ENCODE measurements around the gene FGFR3.

DNA sequence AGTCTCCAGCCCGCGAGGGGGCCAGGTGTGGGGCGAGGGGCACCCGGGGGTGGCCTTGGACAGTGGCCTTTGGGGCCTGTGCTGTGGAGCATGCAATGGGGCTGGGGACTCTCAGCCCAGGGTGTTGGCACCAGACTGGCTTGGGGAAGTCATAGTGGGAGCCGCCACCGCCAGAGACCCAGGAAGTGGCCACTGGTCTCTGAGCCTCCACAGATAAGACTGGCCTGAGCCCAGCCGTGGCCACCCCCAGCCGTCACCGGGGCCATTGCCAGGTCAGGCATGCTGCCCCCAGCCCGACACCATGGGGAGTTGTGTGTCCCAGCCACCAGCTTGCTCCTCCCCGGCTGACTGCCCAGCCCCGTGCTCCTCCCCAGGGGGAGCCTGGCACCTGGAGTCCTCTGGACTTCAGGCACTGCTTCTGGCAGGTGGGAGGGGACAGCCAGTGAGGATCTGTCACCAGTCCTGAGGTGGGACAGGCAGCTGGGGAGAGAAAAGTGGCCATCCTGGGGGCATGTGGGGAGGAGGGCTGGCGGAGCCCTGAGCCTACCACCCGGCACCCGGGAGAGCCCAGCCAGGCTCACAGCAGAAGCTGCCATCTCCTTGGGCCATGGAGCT lies 39.3 kb upstream of the FGFR3 start:
- TF ChIP-seq, protein P1, sequence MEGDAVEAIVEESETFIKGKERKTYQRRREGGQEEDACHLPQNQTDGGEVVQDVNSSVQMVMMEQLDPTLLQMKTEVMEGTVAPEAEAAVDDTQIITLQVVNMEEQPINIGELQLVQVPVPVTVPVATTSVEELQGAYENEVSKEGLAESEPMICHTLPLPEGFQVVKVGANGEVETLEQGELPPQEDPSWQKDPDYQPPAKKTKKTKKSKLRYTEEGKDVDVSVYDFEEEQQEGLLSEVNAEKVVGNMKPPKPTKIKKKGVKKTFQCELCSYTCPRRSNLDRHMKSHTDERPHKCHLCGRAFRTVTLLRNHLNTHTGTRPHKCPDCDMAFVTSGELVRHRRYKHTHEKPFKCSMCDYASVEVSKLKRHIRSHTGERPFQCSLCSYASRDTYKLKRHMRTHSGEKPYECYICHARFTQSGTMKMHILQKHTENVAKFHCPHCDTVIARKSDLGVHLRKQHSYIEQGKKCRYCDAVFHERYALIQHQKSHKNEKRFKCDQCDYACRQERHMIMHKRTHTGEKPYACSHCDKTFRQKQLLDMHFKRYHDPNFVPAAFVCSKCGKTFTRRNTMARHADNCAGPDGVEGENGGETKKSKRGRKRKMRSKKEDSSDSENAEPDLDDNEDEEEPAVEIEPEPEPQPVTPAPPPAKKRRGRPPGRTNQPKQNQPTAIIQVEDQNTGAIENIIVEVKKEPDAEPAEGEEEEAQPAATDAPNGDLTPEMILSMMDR (IDR thresholded peaks at IDR 0.05 in 8 of 11, conservative IDR thresholded peaks at IDR 0.05 in 3 of 11): no peak
- no peak for TF ChIP-seq POLR2A (IDR thresholded peaks at IDR 0.05)
